ENCODE data around the gene NDST3.

NDST3 gene

GRCh38 chr4:118058955-118059354 lies 24.7 kb downstream of the NDST3 start:
- in situ Hi-C loops (cut with MboI; ENCODE audit: low pct_unique_long_range_greater_than_20kb, low sequenced_read_pairs, unreplicated experiment), result no loop called here
- TF ChIP-seq, protein P1, sequence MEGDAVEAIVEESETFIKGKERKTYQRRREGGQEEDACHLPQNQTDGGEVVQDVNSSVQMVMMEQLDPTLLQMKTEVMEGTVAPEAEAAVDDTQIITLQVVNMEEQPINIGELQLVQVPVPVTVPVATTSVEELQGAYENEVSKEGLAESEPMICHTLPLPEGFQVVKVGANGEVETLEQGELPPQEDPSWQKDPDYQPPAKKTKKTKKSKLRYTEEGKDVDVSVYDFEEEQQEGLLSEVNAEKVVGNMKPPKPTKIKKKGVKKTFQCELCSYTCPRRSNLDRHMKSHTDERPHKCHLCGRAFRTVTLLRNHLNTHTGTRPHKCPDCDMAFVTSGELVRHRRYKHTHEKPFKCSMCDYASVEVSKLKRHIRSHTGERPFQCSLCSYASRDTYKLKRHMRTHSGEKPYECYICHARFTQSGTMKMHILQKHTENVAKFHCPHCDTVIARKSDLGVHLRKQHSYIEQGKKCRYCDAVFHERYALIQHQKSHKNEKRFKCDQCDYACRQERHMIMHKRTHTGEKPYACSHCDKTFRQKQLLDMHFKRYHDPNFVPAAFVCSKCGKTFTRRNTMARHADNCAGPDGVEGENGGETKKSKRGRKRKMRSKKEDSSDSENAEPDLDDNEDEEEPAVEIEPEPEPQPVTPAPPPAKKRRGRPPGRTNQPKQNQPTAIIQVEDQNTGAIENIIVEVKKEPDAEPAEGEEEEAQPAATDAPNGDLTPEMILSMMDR (IDR thresholded peaks at IDR 0.05; ENCODE audit: extremely low read depth, insufficient read depth, missing control alignments), result no peak
- DNase-seq (ENCODE audit: low spot score), result no peak

DNA sequence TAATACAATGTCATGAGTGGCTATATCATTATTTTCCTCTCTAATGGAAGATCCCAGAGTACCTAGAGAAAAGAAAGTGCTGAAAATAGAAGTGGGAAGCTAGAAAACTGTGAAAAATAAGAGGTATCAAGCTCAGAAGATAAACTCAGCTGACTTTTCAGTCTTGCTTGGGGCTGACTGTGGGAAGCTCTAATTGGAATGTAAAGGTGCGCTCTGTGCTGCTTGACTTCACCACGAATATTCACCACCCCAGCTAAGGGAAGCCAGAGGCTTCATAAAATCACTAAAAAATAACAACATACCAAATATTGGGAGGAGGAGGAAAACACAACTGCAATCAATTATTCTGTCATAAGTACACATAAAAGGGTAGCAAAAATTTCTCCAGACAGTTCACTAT lies 25.1 kb downstream of the NDST3 start:
- DNase-seq (ENCODE audit: low spot score), result no peak
- TF ChIP-seq, protein P1 (IDR thresholded peaks at IDR 0.05; ENCODE audit: extremely low read depth, insufficient read depth, missing control alignments), result no peak
- in situ Hi-C loops (cut with MboI; ENCODE audit: low pct_unique_long_range_greater_than_20kb, low sequenced_read_pairs, unreplicated experiment), result no loop called here

GRCh38 chr4:118076958-118077766 lies 42.9 kb downstream of the NDST3 start:
- peak; percentile 6 for DNase-seq (ENCODE audit: low spot score)
- in situ Hi-C loops (cut with MboI; ENCODE audit: low pct_unique_long_range_greater_than_20kb, low sequenced_read_pairs, unreplicated experiment), result no loop called here
- TF ChIP-seq, protein P1 (IDR thresholded peaks at IDR 0.05; ENCODE audit: extremely low read depth, insufficient read depth, missing control alignments), result peak; percentile 63

- in situ Hi-C loops (cut with MboI; ENCODE audit: low pct_unique_long_range_greater_than_20kb, low sequenced_read_pairs, unreplicated experiment), result no loop called here
- TF ChIP-seq, protein P1 (IDR thresholded peaks at IDR 0.05; ENCODE audit: extremely low read depth, insufficient read depth, missing control alignments), result no peak
- no peak for DNase-seq (ENCODE audit: low spot score)
Observed at GRCh38 chr4:118077767-118078105, 43.5 kb downstream of the NDST3 start.

GRCh38 chr4:118081434-118081833 lies 47.1 kb downstream of the NDST3 start:
- no peak for DNase-seq (ENCODE audit: low spot score)
- TF ChIP-seq, protein P1 (IDR thresholded peaks at IDR 0.05; ENCODE audit: extremely low read depth, insufficient read depth, missing control alignments), result no peak
- in situ Hi-C loops (cut with MboI; ENCODE audit: low pct_unique_long_range_greater_than_20kb, low sequenced_read_pairs, unreplicated experiment), result no loop called here

GRCh38 chr4:118082182-118082581 lies 47.9 kb downstream of the NDST3 start:
- in situ Hi-C loops (cut with MboI; ENCODE audit: low pct_unique_long_range_greater_than_20kb, low sequenced_read_pairs, unreplicated experiment), result no loop called here
- TF ChIP-seq, protein P1 (IDR thresholded peaks at IDR 0.05; ENCODE audit: extremely low read depth, insufficient read depth, missing control alignments), result no peak

More at GRCh38 chr4:118082182-118082581, 47.9 kb downstream of the NDST3 start:
- DNase-seq (ENCODE audit: low spot score), result no peak
